Cardiac fibroblast (primary cell): ENCODE results near the gene CYP2E1.
A peak's percentile ranks its signal among the peaks of the same experiment; 100 is the strongest.
"Not testable (repeated sequence)": the region's sequence is repeated elsewhere in the genome, so short reads cannot be mapped to it uniquely, and the experiment has no call there.

Source experiments
- DNase-seq, 2 donors: peaks; one replicate each; pipeline versions ENCODE4 v3.0.0 to v3.0.0-alpha.2; 2010; ENCODE audit warnings: low read depth in 2 of 2
- H3K4me3 ChIP-seq, 2 donors: replicated peaks in 1 of 2; 1 replicate in 1 of 2; 2 replicates in 1 of 2; pipeline ENCODE4 v1.5.1; 2011; ENCODE audit warnings: low read depth in 2 of 2, low read length in 2 of 2, mild to moderate bottlenecking in 2 of 2, moderate library complexity in 1 of 2
- TF ChIP-seq, protein P1 (sequence below): IDR thresholded peaks from one replicate; pipeline ENCODE4 v1.5.1; 2011; ENCODE audit warnings: low read depth, mild to moderate bottlenecking, low read length, inconsistent platforms

Gene CYP2E1

DNA sequence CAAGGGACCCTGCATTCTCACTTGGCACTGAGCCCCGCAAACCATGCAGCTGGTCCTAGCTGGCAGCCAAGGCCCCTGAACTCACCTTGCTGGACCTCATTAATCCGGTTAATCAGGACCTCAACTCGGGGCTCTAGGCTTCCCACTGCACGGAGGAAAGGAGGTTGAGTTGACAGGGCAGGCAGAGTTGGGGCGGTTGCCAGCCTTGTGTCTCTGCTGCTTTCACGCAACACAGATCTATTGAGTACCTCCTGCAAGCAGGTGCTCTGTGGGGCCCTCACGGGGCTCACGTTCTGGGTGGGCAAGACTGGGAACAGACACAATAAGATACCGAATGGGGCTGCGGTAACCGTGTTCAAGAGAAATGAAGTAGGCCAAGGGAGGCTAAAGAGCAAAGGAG, 32.1 kb downstream of the CYP2E1 start:
- TF ChIP-seq, protein P1, sequence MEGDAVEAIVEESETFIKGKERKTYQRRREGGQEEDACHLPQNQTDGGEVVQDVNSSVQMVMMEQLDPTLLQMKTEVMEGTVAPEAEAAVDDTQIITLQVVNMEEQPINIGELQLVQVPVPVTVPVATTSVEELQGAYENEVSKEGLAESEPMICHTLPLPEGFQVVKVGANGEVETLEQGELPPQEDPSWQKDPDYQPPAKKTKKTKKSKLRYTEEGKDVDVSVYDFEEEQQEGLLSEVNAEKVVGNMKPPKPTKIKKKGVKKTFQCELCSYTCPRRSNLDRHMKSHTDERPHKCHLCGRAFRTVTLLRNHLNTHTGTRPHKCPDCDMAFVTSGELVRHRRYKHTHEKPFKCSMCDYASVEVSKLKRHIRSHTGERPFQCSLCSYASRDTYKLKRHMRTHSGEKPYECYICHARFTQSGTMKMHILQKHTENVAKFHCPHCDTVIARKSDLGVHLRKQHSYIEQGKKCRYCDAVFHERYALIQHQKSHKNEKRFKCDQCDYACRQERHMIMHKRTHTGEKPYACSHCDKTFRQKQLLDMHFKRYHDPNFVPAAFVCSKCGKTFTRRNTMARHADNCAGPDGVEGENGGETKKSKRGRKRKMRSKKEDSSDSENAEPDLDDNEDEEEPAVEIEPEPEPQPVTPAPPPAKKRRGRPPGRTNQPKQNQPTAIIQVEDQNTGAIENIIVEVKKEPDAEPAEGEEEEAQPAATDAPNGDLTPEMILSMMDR = no peak
- no peak overlapping the region for H3K4me3 ChIP-seq
- DNase-seq = no peak

DNA sequence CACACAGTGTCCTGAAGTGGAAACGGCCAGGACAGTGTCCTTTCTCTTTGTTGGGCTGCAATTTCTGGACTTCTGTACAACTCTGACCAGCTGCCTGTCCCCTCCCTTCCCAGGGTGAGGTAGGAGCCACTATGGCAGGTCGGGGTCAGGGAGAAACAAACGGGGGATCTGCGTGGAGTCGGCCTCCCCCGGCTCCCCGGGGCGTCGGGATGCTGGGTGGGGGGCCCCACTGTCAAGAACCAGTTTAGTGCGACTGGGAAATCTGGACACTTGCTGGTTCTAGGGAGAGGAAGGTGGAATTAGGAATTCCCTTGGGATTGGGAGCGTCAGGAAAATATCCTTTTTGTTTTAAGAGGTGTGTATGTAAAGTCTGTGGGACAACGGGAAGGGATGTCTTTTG, 37.7 kb downstream of the CYP2E1 start:
- DNase-seq = no peak
- H3K4me3 ChIP-seq = no peak overlapping the region
- TF ChIP-seq, protein P1 = no peak

DNA sequence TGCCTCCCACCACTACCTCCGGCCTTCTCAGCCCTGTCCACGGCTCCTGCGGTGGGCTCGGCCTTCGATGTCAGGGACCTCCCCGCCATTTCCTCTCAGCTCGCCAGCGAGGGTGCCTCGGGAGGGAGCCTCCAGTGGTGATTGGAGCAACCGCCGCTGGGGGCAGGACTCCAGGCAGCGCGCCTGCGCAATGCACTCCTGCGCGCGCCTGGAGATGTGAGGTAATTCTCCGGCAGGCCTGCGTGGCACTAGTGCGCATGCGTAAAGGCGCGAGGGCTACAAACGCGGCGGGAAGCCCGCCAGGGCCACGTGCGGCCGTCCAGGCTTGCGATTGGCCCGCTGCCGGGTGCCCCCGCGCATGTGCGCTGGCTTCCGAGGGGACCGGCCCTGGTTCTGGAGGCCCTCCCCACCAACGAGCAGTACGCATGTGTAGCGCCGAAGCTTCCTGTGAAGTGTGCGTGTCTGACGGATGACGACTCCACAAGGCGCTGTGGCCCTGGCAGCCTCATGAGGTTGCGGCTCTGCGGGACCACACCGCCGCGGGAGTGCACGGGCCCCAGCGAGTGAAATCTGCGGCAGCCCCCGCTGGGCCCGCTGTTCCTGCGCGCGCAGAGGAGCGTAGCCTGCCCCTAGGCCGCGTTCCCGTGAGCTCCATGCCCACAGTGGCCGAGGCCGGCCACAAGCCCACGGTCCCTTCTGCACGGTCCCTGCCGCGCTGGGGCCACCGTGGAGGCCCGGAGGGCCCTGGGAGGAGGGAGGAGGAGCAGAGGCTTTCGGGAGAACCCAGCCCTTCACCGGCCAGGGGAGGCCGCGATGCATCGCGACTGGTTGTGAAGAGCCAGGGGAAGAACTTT, 38.5 kb downstream of the CYP2E1 start, which contains the start of gene SYCE1:
SYCE1 (minus strand) TSS at position 143 of the 854 bp plus-strand sequence; CDS start at position 89, 54 bp downstream.
- TF ChIP-seq, protein P1 = no peak
- H3K4me3 ChIP-seq = no peak within 1 kb of the TSS
- no peak for DNase-seq

DNA sequence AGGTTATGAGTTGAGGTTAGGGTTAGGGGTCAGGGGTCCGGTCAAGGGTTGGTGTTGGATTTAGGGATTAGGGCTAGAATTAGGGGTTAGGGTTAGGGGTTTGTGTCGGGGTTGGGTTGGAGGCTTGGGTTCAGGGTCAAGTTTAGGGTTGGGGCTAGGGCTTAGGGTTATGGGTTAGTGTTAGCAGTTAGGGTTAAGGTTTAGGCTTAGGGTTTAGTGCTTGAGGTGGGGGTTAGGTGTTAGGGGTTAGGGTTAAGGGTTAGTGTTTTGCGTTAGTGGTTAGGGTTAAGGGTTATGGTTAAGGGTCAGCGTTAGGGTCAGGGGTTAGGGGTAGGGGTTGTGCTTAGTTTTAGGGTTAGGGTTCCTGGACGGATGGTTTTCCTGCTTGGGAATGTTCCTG, 40.0 kb downstream of the CYP2E1 start:
- TF ChIP-seq, protein P1 = no peak
- DNase-seq = no peak
- H3K4me3 ChIP-seq = no peak overlapping the region

DNA sequence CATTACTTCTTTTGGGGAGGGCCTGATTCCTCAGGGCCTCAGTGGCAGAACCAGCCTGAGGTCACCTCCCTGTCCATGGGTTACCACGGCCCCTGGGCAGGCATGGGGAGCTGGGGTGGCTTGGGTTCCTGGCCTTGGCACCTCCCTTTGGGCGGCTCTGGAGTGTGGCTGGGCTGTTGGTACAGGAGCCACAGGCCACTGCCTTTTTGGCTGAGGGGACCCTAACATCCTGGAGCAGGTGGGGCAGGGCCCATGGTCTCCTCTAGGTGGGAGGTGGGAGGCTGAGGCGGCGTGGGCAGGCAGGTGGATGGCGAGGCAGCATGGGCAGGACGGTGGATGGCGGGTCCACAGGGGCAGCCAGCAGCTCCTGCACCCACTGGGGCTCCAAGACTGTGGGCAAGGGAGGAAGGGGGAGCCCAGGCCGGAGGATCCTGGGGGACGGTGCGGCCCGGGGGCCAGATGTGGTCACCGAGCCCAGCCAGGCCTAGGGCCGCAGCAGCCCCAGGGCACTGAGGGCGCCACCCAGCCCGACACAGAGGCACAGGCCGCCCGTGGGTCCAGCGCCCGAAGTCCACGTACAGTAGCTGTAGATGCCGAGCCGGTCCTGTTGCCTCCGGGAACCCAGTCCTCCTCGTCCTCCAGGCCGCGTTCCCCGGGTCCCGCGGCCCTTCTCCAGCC, 40.6 kb downstream of the CYP2E1 start:
- DNase-seq = no peak
- TF ChIP-seq, protein P1 = no peak
- H3K4me3 ChIP-seq = no peak overlapping the region

DNA sequence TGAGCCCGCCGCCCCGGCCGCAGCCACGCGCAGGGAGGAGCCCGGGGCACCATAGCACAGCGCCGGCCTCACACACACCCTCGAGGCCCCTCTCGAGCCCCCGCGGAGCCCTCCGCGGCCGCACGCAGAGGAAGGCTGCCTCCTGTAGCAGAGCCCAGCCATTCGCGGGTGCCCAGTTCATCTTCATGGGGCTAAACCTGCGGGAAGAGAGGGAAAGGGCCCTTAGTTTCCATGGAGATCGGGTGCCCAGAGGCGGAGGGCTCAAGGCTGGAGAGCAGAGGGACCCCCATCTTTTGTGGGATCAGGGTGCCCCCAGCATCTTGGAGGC, 41.1 kb downstream of the CYP2E1 start:
- TF ChIP-seq, protein P1 = no peak
- DNase-seq = no peak
- no peak overlapping the region for H3K4me3 ChIP-seq

DNA sequence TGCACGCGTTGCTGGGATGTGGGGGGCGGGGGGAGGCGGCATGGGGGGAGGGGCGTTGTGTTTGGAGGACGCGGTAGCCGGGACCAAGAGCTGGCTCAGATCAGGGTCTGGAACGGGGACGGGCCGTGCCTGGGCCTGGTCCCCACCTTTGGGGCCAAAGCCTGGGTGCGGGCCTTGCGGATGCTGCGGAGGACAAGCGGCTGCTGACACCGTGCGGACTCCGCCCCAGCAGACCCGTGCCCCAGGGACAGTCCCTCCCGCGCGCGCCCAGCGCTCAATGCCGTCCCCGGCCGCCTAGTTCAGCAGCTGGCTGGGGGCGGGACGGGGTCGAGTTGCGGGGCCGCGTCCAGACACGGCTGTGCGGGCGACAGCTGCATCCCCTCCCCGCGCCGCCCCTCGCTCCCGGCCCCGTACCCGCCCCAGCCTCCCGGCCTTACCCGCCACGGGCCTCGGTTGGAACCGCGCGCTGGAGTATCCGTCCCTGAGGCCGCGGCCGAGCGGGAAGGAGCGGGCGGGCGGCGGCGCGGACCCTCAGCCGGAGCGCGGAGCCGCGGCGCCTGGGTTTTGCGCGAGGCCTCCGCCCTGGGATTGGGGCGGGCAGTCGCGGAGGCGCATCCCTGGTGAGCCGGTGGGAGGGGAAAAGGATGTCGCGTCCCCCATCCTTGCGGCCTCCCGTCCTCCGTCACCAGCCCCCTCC, 41.8 kb downstream of the CYP2E1 start:
- not testable (repeated sequence) for DNase-seq, H3K4me3 ChIP-seq

DNA sequence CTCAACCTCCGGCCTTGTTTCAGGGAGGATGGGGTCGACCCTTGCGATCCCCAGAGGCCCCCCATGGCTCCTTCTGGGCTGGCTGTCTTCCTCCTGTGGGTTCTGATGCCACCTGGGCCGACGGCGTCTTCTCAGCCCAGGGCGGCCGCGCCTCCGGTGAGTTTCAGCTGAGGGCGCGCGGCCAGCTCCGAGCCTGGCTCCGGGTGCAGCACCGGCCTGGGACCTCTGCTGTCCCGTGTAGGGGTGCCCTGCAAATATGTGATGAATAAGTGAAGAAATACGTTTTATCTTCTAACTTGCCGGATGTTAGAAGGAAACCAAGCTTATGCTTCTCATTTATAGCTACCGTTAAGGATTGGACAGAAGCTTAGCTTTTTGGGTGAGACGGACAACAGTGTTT, 42.6 kb downstream of the CYP2E1 start:
- not testable (repeated sequence) for H3K4me3 ChIP-seq, DNase-seq

DNA sequence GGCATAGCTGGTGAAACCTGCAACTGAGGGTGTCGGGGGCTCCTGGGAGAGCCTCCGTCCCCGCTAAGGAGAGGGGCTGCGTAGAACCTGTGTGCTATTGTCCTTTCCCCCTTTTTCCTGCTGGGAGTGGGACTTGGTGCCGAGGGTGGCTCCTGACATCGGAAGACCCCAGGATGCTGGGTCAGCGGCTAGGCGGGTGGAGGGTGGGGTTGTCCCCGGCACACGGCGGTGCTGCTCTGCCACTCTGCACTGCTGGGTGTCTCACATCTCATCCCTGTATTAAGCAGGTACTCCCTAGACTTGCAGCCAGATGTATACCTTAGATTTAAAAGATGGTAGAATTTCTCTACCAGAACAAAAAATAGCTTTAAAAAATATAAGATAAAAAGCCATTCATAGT, 44.9 kb downstream of the CYP2E1 start:
- DNase-seq = not testable (repeated sequence)

DNA sequence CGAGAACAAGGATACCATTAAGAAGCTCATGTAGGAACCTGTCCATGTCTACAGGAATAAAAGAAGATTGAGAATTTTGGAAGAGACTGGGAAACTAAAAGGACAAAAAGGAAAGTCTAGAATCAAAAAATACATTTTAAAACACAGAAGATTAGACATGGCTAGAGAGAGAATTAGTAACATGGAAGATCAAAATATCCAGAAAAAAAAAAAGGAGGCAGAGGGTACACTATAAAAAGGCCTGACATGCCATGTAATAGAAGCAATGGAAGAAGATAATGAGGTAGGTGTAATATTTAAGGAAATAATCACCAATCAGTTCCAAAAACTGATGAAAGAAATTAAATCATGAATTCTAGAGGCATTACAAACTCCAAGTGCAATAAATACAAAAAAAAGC, 46.3 kb downstream of the CYP2E1 start:
- not testable (repeated sequence) for H3K4me3 ChIP-seq
- DNase-seq = peak in 1 of 2 donors; percentile 5

More for the DNA sequence above, 44.9 kb downstream of the CYP2E1 start:
- not testable (repeated sequence) for H3K4me3 ChIP-seq

DNA sequence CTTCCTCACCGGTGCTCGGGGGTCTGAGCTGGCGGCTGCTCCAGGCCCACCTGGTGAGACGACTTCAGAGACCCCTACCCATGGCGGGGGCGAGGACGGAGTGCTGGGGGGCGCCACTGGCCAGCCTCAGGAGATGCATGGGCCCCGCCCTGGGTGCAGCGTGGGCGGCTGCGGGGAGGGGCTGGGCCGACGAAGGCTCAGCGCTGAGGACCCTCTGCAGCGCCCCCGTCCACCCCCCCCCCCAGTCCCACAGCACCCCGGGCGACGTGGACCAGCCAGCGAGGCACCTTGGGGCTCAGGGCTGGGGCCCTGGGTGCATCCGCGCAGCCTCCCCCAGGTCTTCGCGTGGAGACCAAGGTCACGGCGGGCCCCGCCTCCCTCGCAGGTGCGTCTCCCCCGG, 49.9 kb downstream of the CYP2E1 start:
- H3K4me3 ChIP-seq, DNase-seq: not testable (repeated sequence)
